ENCODE data around the gene MALRD1.

- TF ChIP-seq, protein P1, sequence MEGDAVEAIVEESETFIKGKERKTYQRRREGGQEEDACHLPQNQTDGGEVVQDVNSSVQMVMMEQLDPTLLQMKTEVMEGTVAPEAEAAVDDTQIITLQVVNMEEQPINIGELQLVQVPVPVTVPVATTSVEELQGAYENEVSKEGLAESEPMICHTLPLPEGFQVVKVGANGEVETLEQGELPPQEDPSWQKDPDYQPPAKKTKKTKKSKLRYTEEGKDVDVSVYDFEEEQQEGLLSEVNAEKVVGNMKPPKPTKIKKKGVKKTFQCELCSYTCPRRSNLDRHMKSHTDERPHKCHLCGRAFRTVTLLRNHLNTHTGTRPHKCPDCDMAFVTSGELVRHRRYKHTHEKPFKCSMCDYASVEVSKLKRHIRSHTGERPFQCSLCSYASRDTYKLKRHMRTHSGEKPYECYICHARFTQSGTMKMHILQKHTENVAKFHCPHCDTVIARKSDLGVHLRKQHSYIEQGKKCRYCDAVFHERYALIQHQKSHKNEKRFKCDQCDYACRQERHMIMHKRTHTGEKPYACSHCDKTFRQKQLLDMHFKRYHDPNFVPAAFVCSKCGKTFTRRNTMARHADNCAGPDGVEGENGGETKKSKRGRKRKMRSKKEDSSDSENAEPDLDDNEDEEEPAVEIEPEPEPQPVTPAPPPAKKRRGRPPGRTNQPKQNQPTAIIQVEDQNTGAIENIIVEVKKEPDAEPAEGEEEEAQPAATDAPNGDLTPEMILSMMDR (IDR thresholded peaks at IDR 0.05), result no peak
- no peak for TF ChIP-seq POLR2AphosphoS5 (IDR thresholded peaks at IDR 0.05)
Observed at GRCh38 chr10:19579761-19580545, 531.4 kb downstream of the MALRD1 start.

All from sigmoid colon (tissue), 4 donors.